ENCODE results near the gene NPFF.

DNA sequence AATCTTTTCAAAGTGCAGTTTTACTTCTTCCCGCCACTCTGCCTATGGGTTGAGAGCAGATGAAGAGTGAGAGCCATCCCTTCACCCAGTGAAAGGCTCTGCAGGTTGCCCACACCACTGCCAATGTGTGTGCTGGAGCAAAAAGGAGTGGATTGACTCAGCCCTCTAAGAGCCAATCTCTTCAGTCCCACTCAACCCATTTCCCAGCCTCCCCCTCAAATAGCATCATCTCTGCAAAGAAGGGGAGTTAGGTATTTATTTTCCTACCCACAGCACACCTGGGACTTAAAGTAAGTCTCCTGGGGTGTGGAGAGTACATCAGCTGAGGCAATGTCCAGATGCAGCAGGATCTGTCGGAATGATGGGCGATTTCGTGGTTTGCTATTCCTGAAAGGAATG, 23.3 kb downstream of the NPFF start:
- TF ChIP-seq, protein P1, sequence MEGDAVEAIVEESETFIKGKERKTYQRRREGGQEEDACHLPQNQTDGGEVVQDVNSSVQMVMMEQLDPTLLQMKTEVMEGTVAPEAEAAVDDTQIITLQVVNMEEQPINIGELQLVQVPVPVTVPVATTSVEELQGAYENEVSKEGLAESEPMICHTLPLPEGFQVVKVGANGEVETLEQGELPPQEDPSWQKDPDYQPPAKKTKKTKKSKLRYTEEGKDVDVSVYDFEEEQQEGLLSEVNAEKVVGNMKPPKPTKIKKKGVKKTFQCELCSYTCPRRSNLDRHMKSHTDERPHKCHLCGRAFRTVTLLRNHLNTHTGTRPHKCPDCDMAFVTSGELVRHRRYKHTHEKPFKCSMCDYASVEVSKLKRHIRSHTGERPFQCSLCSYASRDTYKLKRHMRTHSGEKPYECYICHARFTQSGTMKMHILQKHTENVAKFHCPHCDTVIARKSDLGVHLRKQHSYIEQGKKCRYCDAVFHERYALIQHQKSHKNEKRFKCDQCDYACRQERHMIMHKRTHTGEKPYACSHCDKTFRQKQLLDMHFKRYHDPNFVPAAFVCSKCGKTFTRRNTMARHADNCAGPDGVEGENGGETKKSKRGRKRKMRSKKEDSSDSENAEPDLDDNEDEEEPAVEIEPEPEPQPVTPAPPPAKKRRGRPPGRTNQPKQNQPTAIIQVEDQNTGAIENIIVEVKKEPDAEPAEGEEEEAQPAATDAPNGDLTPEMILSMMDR (IDR thresholded peaks at IDR 0.05) = no peak
- TF ChIP-seq GABPB1 (CRISPR knock-in tag; IDR thresholded peaks at IDR 0.05) (no peak), CREB1 (CRISPR knock-in tag; IDR thresholded peaks at IDR 0.05) (no peak), SMAD3 (CRISPR knock-in tag; IDR thresholded peaks at IDR 0.05; ENCODE audit: borderline replicate concordance) (no peak), CREM (CRISPR knock-in tag; IDR thresholded peaks at IDR 0.05) (no peak), ZNF121 (CRISPR knock-in tag; IDR thresholded peaks at IDR 0.05) (no peak), SP1 (CRISPR knock-in tag; conservative IDR thresholded peaks at IDR 0.05) (no peak)
- TF ChIP-seq, protein P2, sequence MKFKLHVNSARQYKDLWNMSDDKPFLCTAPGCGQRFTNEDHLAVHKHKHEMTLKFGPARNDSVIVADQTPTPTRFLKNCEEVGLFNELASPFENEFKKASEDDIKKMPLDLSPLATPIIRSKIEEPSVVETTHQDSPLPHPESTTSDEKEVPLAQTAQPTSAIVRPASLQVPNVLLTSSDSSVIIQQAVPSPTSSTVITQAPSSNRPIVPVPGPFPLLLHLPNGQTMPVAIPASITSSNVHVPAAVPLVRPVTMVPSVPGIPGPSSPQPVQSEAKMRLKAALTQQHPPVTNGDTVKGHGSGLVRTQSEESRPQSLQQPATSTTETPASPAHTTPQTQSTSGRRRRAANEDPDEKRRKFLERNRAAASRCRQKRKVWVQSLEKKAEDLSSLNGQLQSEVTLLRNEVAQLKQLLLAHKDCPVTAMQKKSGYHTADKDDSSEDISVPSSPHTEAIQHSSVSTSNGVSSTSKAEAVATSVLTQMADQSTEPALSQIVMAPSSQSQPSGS (CRISPR knock-in tag; IDR thresholded peaks at IDR 0.05; ENCODE audit: borderline replicate concordance, low read depth) = no peak
- TF ChIP-seq, protein P3, sequence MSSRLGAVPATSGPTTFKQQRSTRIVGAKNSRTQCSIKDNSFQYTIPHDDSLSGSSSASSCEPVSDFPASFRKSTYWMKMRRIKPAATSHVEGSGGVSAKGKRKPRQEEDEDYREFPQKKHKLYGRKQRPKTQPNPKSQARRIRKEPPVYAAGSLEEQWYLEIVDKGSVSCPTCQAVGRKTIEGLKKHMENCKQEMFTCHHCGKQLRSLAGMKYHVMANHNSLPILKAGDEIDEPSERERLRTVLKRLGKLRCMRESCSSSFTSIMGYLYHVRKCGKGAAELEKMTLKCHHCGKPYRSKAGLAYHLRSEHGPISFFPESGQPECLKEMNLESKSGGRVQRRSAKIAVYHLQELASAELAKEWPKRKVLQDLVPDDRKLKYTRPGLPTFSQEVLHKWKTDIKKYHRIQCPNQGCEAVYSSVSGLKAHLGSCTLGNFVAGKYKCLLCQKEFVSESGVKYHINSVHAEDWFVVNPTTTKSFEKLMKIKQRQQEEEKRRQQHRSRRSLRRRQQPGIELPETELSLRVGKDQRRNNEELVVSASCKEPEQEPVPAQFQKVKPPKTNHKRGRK (CRISPR knock-in tag; IDR thresholded peaks at IDR 0.05; ENCODE audit: borderline replicate concordance) = no peak
- TF ChIP-seq, protein P4, sequence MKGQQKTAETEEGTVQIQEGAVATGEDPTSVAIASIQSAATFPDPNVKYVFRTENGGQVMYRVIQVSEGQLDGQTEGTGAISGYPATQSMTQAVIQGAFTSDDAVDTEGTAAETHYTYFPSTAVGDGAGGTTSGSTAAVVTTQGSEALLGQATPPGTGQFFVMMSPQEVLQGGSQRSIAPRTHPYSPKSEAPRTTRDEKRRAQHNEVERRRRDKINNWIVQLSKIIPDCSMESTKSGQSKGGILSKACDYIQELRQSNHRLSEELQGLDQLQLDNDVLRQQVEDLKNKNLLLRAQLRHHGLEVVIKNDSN (CRISPR knock-in tag; IDR thresholded peaks at IDR 0.05) = no peak
